ENCODE measurements around the gene TOB1. TPM values are rescaled to one million over a fixed set of nuclear protein-coding genes. Genes with fewer than 3 reads are reported as not detected.

The TOB1 gene
- total RNA-seq, 1 experiment from 2014 or later, result 114 TPM

- no peak for DNase-seq
- H3K27me3 ChIP-seq (replicated peaks; ENCODE audit: control insufficient read depth, insufficient read depth, low read length), result no peaks in the 10 kb centered on the region
- no TSS peak for BruUV-seq (replicated peaks)
- H3K36me3 ChIP-seq (ENCODE audit: control insufficient read depth, insufficient read depth, low read length), result no peaks in the 10 kb centered on the region
- Mint-ChIP-seq H3K4me1 (ENCODE audit: low read depth, unreplicated experiment) (peaks cover 5% of the 10 kb centered on the region), H3K9me3 (ENCODE audit: unreplicated experiment) (no peaks in the 10 kb centered on the region), H3K27me3 (ENCODE audit: insufficient read depth, unreplicated experiment) (no peaks in the 10 kb centered on the region), H3K36me3 (ENCODE audit: insufficient read depth, unreplicated experiment) (peaks cover 18% of the 10 kb centered on the region), H3K27ac (ENCODE audit: unreplicated experiment) (no peak overlapping the region), H3K4me3 (ENCODE audit: unreplicated experiment) (no peak overlapping the region)
- TF ChIP-seq, protein P1, sequence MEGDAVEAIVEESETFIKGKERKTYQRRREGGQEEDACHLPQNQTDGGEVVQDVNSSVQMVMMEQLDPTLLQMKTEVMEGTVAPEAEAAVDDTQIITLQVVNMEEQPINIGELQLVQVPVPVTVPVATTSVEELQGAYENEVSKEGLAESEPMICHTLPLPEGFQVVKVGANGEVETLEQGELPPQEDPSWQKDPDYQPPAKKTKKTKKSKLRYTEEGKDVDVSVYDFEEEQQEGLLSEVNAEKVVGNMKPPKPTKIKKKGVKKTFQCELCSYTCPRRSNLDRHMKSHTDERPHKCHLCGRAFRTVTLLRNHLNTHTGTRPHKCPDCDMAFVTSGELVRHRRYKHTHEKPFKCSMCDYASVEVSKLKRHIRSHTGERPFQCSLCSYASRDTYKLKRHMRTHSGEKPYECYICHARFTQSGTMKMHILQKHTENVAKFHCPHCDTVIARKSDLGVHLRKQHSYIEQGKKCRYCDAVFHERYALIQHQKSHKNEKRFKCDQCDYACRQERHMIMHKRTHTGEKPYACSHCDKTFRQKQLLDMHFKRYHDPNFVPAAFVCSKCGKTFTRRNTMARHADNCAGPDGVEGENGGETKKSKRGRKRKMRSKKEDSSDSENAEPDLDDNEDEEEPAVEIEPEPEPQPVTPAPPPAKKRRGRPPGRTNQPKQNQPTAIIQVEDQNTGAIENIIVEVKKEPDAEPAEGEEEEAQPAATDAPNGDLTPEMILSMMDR (IDR thresholded peaks at IDR 0.05; ENCODE audit: insufficient read depth in 1 of 2, low read depth in 1 of 2, low read length in 1 of 2, severe bottlenecking in 1 of 2, unreplicated experiment in 1 of 2), result no peak
- CTCF ChIA-PET, result interaction anchor here (1.2 to 1.6 kb wide), 3 partner anchors 13 to 79 kb away, joined by 4 to 6 read pairs (median 4); no protein-coding TSS in a partner anchor
- POLR2A ChIA-PET, result interaction anchor here (2.5 kb wide), 1 partner anchor 13 kb away, joined by 9 read pairs; no protein-coding TSS in a partner anchor
- H3K4me3 ChIP-seq (ENCODE audit: low read depth, low read length), result no peak overlapping the region
- H3K4me1 ChIP-seq, result peaks cover 8% of the 10 kb centered on the region
- intact Hi-C loops (cut with micrococcal nuclease; ENCODE audit: unreplicated experiment), result no loop called here
- H3K9me3 ChIP-seq, result no peaks in the 10 kb centered on the region
These were observed 5.2 kb upstream of the TOB1 start for GRCh38 chr17:50871364-50871763.

DNA sequence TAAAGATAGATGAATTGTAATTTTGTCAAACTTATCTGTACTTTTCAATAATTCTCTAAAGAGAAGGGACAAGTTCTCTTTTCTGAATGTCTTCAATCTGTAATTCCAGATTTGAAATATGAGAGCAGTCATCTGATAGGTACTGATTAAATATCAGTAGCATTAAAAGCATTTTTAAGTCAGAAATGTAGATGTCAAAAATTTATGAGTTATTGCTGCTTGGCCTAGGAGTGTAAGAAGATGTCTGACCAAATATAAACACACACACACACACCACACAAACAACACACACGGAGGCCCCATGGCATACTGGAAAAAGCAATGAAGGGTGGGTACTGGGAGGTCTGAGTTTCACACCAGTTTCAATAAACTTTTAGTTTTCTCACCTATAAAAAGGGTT is 2.4 kb upstream of the TOB1 start:
- H3K4me1 Mint-ChIP-seq (ENCODE audit: low read depth, unreplicated experiment), result peaks cover 16% of the 10 kb centered on the region
- peak overlapping the region; percentile 95 for H3K27ac Mint-ChIP-seq (ENCODE audit: unreplicated experiment)
- peak overlapping the region; percentile 63 for H3K4me3 ChIP-seq (ENCODE audit: low read depth, low read length)
- peaks cover under 1% of the 10 kb centered on the region for H3K36me3 ChIP-seq (ENCODE audit: control insufficient read depth, insufficient read depth, low read length)
- POLR2A ChIA-PET, result no interaction called here
- TF ChIP-seq, protein P1 (IDR thresholded peaks at IDR 0.05; ENCODE audit: insufficient read depth in 1 of 2, low read depth in 1 of 2, low read length in 1 of 2, severe bottlenecking in 1 of 2, unreplicated experiment in 1 of 2), result no peak
- peaks cover 42% of the 10 kb centered on the region for H3K36me3 Mint-ChIP-seq (ENCODE audit: insufficient read depth, unreplicated experiment)
- intact Hi-C loops (cut with micrococcal nuclease; ENCODE audit: unreplicated experiment), result loop anchor here (5.0 kb wide), 2 partner anchors 284 to 299 kb away; partner anchors contain the start of genes NME1 and NME2
- no TSS peak for BruUV-seq (replicated peaks)
- no peaks in the 10 kb centered on the region for H3K27me3 ChIP-seq (replicated peaks; ENCODE audit: control insufficient read depth, insufficient read depth, low read length)
- peak overlapping the region; percentile 79 for H3K4me3 Mint-ChIP-seq (ENCODE audit: unreplicated experiment)
- peaks cover 15% of the 10 kb centered on the region for H3K4me1 ChIP-seq
- H3K9me3 Mint-ChIP-seq (ENCODE audit: unreplicated experiment), result no peaks in the 10 kb centered on the region
- CTCF ChIA-PET, result interaction anchor here (1.1 kb wide), 1 partner anchor 16 kb away, joined by 5 read pairs; no protein-coding TSS in a partner anchor
- DNase-seq, result no peak
- H3K27me3 Mint-ChIP-seq (ENCODE audit: insufficient read depth, unreplicated experiment), result no peaks in the 10 kb centered on the region
- H3K9me3 ChIP-seq, result no peaks in the 10 kb centered on the region

DNA sequence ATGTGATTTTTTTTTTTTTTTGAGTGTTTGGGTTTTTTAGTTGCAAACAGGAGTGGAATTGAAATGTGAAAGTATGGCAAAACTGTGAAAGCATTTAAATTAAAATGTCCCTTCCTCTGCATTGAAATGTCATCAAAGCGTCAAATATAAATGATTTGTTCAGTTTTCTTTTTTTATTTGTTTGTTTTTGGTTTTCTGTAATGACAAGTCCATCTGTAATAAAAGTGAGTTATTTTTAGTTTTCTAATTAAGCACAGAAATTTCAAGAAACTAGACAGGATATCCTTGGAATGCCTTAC is 1.9 kb upstream of the TOB1 start:
- Mint-ChIP-seq H3K36me3 (ENCODE audit: insufficient read depth, unreplicated experiment) (peaks cover 48% of the 10 kb centered on the region), H3K9me3 (ENCODE audit: unreplicated experiment) (no peaks in the 10 kb centered on the region), H3K4me3 (ENCODE audit: unreplicated experiment) (peak overlapping the region; percentile 79), H3K4me1 (ENCODE audit: low read depth, unreplicated experiment) (peaks cover 21% of the 10 kb centered on the region), H3K27me3 (ENCODE audit: insufficient read depth, unreplicated experiment) (no peaks in the 10 kb centered on the region), H3K27ac (ENCODE audit: unreplicated experiment) (peak overlapping the region; percentile 95)
- no peaks in the 10 kb centered on the region for H3K9me3 ChIP-seq
- no peak for DNase-seq
- ChIA-PET POLR2A (interaction anchor here (0.5 to 5.6 kb wide), 16 partner anchors 13 to 239 kb away, joined by 3 to 296 read pairs (median 17); partner anchors contain the start of gene LUC7L3), CTCF (interaction anchor here (1.4 to 4.0 kb wide), 6 partner anchors 15 to 89 kb away, joined by 3 to 40 read pairs (median 22); no protein-coding TSS in a partner anchor)
- peaks cover 15% of the 10 kb centered on the region for H3K4me1 ChIP-seq
- TF ChIP-seq, protein P1 (IDR thresholded peaks at IDR 0.05; ENCODE audit: insufficient read depth in 1 of 2, low read depth in 1 of 2, low read length in 1 of 2, severe bottlenecking in 1 of 2, unreplicated experiment in 1 of 2), result no peak
- H3K36me3 ChIP-seq (ENCODE audit: control insufficient read depth, insufficient read depth, low read length), result peaks cover 4% of the 10 kb centered on the region
- peak overlapping the region; percentile 63 for H3K4me3 ChIP-seq (ENCODE audit: low read depth, low read length)
- H3K27me3 ChIP-seq (replicated peaks; ENCODE audit: control insufficient read depth, insufficient read depth, low read length), result no peaks in the 10 kb centered on the region
- TSS peak; percentile 83 for BruUV-seq (replicated peaks)
- intact Hi-C loops (cut with micrococcal nuclease; ENCODE audit: unreplicated experiment), result loop anchor here (5.0 kb wide), 2 partner anchors 284 to 299 kb away; partner anchors contain the start of genes NME1 and NME2

Data from Caco-2 (cell line).